WTC11 (cell line): ENCODE results near the gene KCNIP3.

Source experiments
- TCF7 ChIP-seq: sonication (generic); formaldehyde crosslinking; IDR thresholded peaks from 2 replicates; pipeline ENCODE4 v1.8.0; 2022; ENCODE audit warnings: mild to moderate bottlenecking, low read depth, missing genetic modification reagents, moderate library complexity
- ZNF138 ChIP-seq: sonication (generic); formaldehyde crosslinking; conservative IDR thresholded peaks from 2 replicates; pipeline ENCODE4 v1.8.1; 2022; ENCODE audit warnings: mild to moderate bottlenecking, moderate library complexity, missing genetic modification reagents
- TF ChIP-seq, protein P1 (sequence below): fragments of 200-600 bp; IDR thresholded peaks from 2 replicates; pipeline ENCODE4 v1.8.0; 2022; ENCODE audit warnings: antibody characterized with exemption
- TF ChIP-seq, protein P2 (sequence below): sonication (generic); formaldehyde crosslinking; IDR thresholded peaks from 2 replicates; pipeline ENCODE4 v1.8.0; 2023; ENCODE audit warnings: missing genetic modification reagents, mild to moderate bottlenecking, borderline replicate concordance

DNA sequence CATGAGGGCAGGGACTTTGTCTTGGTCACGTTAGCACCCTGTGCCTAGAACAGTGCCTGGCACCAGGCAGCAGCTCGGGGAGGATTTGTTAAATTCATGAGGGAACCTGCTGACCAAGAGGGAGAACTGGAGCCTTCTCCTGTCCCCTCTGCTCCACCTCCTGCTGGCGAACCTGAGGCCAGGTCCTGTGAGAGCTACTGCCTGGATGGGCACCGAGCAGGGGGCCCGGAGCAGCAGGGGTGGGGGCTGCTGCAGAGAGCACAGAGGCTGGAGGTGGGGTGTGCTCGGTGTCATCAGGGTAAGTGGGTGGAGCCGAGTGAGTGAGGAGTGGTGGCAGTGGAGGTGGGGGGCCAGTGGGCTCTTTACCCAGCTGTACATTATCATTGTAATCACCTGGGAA, 53.2 kb downstream of the KCNIP3 start:
- no peak for TF ChIP-seq TCF7 (CRISPR knock-in tag)
- TF ChIP-seq, protein P1, sequence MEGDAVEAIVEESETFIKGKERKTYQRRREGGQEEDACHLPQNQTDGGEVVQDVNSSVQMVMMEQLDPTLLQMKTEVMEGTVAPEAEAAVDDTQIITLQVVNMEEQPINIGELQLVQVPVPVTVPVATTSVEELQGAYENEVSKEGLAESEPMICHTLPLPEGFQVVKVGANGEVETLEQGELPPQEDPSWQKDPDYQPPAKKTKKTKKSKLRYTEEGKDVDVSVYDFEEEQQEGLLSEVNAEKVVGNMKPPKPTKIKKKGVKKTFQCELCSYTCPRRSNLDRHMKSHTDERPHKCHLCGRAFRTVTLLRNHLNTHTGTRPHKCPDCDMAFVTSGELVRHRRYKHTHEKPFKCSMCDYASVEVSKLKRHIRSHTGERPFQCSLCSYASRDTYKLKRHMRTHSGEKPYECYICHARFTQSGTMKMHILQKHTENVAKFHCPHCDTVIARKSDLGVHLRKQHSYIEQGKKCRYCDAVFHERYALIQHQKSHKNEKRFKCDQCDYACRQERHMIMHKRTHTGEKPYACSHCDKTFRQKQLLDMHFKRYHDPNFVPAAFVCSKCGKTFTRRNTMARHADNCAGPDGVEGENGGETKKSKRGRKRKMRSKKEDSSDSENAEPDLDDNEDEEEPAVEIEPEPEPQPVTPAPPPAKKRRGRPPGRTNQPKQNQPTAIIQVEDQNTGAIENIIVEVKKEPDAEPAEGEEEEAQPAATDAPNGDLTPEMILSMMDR, result no peak
- TF ChIP-seq, protein P2, sequence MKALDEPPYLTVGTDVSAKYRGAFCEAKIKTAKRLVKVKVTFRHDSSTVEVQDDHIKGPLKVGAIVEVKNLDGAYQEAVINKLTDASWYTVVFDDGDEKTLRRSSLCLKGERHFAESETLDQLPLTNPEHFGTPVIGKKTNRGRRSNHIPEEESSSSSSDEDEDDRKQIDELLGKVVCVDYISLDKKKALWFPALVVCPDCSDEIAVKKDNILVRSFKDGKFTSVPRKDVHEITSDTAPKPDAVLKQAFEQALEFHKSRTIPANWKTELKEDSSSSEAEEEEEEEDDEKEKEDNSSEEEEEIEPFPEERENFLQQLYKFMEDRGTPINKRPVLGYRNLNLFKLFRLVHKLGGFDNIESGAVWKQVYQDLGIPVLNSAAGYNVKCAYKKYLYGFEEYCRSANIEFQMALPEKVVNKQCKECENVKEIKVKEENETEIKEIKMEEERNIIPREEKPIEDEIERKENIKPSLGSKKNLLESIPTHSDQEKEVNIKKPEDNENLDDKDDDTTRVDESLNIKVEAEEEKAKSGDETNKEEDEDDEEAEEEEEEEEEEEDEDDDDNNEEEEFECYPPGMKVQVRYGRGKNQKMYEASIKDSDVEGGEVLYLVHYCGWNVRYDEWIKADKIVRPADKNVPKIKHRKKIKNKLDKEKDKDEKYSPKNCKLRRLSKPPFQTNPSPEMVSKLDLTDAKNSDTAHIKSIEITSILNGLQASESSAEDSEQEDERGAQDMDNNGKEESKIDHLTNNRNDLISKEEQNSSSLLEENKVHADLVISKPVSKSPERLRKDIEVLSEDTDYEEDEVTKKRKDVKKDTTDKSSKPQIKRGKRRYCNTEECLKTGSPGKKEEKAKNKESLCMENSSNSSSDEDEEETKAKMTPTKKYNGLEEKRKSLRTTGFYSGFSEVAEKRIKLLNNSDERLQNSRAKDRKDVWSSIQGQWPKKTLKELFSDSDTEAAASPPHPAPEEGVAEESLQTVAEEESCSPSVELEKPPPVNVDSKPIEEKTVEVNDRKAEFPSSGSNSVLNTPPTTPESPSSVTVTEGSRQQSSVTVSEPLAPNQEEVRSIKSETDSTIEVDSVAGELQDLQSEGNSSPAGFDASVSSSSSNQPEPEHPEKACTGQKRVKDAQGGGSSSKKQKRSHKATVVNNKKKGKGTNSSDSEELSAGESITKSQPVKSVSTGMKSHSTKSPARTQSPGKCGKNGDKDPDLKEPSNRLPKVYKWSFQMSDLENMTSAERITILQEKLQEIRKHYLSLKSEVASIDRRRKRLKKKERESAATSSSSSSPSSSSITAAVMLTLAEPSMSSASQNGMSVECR (CRISPR knock-in tag), result no peak
- no peak for TF ChIP-seq ZNF138 (CRISPR knock-in tag)
